Astrocyte (in vitro differentiated cells and primary cell): Measurements from ENCODE around the gene CHD5. TPM values are rescaled to one million over a fixed set of nuclear protein-coding genes. Genes with fewer than 3 reads are reported as not detected.

Experiments
- DNase-seq: peaks from one replicate; pipeline ENCODE4 v3.0.0-alpha.2; 2010; ENCODE audit warnings: low read depth
- FAIRE-seq: peaks from 2 replicates; lab custom pipeline; 2011; peaks lifted over from hg19 to GRCh38; lab: Jason Lieb, UNC
- H2AFZ ChIP-seq: 2 replicates; pipeline ENCODE4 v1.6.0; 2012; ENCODE audit warnings: low read depth, low read length, inconsistent platforms
- H3K27ac ChIP-seq: 2 replicates; pipeline ENCODE4 v1.5.1; 2011; ENCODE audit warnings: low read depth, low read length, inconsistent platforms
- H3K27me3 ChIP-seq: 2 replicates; pipeline ENCODE4 v1.6.0; 2011; ENCODE audit warnings: low read length, inconsistent platforms; ENCODE audit not compliant: insufficient read depth
- H3K36me3 ChIP-seq: 2 replicates; pipeline ENCODE4 v1.5.1; 2011; ENCODE audit warnings: low read length, inconsistent platforms; ENCODE audit not compliant: insufficient read depth
- H3K4me1 ChIP-seq: 2 replicates; pipeline ENCODE4 v1.5.1; 2011; ENCODE audit warnings: low read length, inconsistent platforms; ENCODE audit not compliant: insufficient read depth
- H3K4me2 ChIP-seq: 2 replicates; pipeline ENCODE4 v1.6.0; 2012; ENCODE audit warnings: low read length, inconsistent platforms
- H3K4me3 ChIP-seq: 2 replicates; pipeline ENCODE4 v1.5.1; 2011; ENCODE audit warnings: low read depth, mild to moderate bottlenecking, low read length, inconsistent platforms; ENCODE audit not compliant: insufficient read depth
- H3K79me2 ChIP-seq: 2 replicates; pipeline ENCODE4 v1.6.0; 2012; ENCODE audit warnings: mild to moderate bottlenecking, low read length, inconsistent platforms; ENCODE audit not compliant: insufficient read depth
- H3K9ac ChIP-seq: 2 replicates; pipeline ENCODE4 v1.6.0; 2012; ENCODE audit warnings: mild to moderate bottlenecking, low read length, inconsistent platforms
- H3K9me3 ChIP-seq: 2 replicates; pipeline ENCODE4 v1.5.1; 2012; ENCODE audit warnings: low read depth, mild to moderate bottlenecking, low read length, inconsistent platforms; ENCODE audit not compliant: insufficient read depth
- H4K20me1 ChIP-seq: 2 replicates; pipeline ENCODE4 v1.6.0; 2012; ENCODE audit warnings: low read length, inconsistent platforms; ENCODE audit not compliant: insufficient read depth
- H3K27ac Mint-ChIP-seq: one replicate; pipeline ENCODE4 v1.8.0; 2021; ENCODE audit warnings: mild to moderate bottlenecking, mixed read lengths; ENCODE audit not compliant: unreplicated experiment
- H3K27me3 Mint-ChIP-seq: one replicate; pipeline ENCODE4 v1.8.0; 2021; ENCODE audit warnings: low read depth, mixed read lengths; ENCODE audit not compliant: unreplicated experiment
- H3K36me3 Mint-ChIP-seq: one replicate; pipeline ENCODE4 v1.8.0; 2021; ENCODE audit warnings: low read depth, mixed read lengths; ENCODE audit not compliant: unreplicated experiment
- H3K4me1 Mint-ChIP-seq: one replicate; pipeline ENCODE4 v1.8.0; 2021; ENCODE audit warnings: low read depth, mixed read lengths; ENCODE audit not compliant: unreplicated experiment
- H3K4me3 Mint-ChIP-seq: one replicate; pipeline ENCODE4 v1.8.0; 2021; ENCODE audit warnings: mild to moderate bottlenecking, moderate library complexity, mixed read lengths; ENCODE audit not compliant: unreplicated experiment
- H3K9me3 Mint-ChIP-seq: one replicate; pipeline ENCODE4 v1.8.0; 2021; ENCODE audit warnings: mild to moderate bottlenecking, mixed read lengths; ENCODE audit not compliant: unreplicated experiment
- EZH2 ChIP-seq: IDR thresholded peaks from 2 replicates; pipeline ENCODE4 v1.6.1; 2012; ENCODE audit warnings: mild to moderate bottlenecking, low read length, inconsistent platforms; ENCODE audit not compliant: insufficient read depth
- total RNA-seq: library from RNA; stranded (reverse); gene quantifications from 2 replicates; pipeline ENCODE4 v1.2.1, GENCODE V29; 2021
- TF ChIP-seq, protein P1 (sequence below): IDR thresholded peaks from 2 replicates; pipeline ENCODE4 v1.5.1; 2011; ENCODE audit warnings: low read depth, mild to moderate bottlenecking, inconsistent platforms, low read length, moderate library complexity; ENCODE audit not compliant: insufficient read depth

CHD5 gene
- total RNA-seq, 1 donor from 2014 or later, result 0.18 TPM

DNA sequence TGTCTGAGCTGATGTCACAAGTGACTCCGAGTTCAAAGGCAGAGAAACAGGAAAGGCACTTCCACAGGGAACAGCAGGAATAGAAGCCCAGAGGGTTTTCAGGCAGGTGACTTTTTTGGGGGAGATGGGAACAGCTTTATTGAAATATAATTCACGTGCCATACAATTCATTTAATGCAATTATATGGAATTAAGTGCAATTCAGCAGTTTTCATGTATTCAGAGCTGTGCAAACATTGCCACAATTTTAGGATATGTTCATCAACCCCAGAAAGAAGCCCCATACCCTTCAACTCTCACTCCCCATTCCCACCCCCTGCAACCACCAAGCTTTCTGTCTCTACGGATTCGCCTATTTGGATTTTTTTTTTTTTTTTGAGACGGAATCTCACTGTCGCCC, 117.5 kb downstream of the CHD5 start:
- Histone ChIP-seq H3K4me3 (no peak overlapping the region), H3K27me3 (no peaks in the 10 kb centered on the region), H3K4me1 (peaks cover 7% of the 10 kb centered on the region), H3K27ac (no peak overlapping the region), H3K9me3 (no peaks in the 10 kb centered on the region), H3K9ac (no peak overlapping the region), H2AFZ (no peak overlapping the region), H4K20me1 (no peaks in the 10 kb centered on the region), H3K36me3 (no peaks in the 10 kb centered on the region), H3K79me2 (no peaks in the 10 kb centered on the region), H3K4me2 (no peak overlapping the region)
- DNase-seq, result no peak
- TF ChIP-seq, protein P1, sequence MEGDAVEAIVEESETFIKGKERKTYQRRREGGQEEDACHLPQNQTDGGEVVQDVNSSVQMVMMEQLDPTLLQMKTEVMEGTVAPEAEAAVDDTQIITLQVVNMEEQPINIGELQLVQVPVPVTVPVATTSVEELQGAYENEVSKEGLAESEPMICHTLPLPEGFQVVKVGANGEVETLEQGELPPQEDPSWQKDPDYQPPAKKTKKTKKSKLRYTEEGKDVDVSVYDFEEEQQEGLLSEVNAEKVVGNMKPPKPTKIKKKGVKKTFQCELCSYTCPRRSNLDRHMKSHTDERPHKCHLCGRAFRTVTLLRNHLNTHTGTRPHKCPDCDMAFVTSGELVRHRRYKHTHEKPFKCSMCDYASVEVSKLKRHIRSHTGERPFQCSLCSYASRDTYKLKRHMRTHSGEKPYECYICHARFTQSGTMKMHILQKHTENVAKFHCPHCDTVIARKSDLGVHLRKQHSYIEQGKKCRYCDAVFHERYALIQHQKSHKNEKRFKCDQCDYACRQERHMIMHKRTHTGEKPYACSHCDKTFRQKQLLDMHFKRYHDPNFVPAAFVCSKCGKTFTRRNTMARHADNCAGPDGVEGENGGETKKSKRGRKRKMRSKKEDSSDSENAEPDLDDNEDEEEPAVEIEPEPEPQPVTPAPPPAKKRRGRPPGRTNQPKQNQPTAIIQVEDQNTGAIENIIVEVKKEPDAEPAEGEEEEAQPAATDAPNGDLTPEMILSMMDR, result no peak
- TF ChIP-seq EZH2, result no peak
- no peaks in the 10 kb centered on the region for H3K4me1 Mint-ChIP-seq
- H3K27ac Mint-ChIP-seq, result no peak overlapping the region
- peaks cover 44% of the 10 kb centered on the region for H3K27me3 Mint-ChIP-seq
- no peaks in the 10 kb centered on the region for H3K36me3 Mint-ChIP-seq
- H3K4me3 Mint-ChIP-seq, result no peak overlapping the region
- no peaks in the 10 kb centered on the region for H3K9me3 Mint-ChIP-seq
- FAIRE-seq, result no peak

DNA sequence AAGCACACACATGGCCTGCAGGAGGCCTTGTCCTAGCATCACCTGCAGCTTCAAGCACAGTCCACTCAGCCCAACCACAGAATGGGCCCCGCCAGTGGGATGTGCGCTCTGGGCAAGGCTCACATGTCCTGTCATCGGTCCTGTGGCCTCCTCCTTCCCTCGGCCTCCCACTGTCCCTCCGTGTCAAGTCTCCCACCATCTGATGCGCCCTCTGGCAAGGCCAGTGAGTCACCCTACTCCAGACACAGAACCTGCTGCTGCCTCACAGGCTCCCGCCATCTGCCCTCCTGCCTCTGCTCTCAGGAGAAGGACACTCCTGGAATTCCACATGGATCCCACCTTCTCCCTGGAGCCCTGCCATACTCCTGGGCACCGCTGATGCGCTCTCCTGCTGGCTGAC, 120.3 kb downstream of the CHD5 start:
- FAIRE-seq (no peak), DNase-seq (no peak)
- H4K20me1 ChIP-seq, result no peaks in the 10 kb centered on the region
- no peak overlapping the region for H3K4me3 Mint-ChIP-seq
- H3K9me3 Mint-ChIP-seq, result no peaks in the 10 kb centered on the region
- H3K27me3 ChIP-seq, result peaks cover 1% of the 10 kb centered on the region
- H3K9me3 ChIP-seq, result no peaks in the 10 kb centered on the region
- no peaks in the 10 kb centered on the region for H3K36me3 ChIP-seq
- H3K9ac ChIP-seq, result no peak overlapping the region
- H3K4me1 Mint-ChIP-seq, result no peaks in the 10 kb centered on the region
- no peaks in the 10 kb centered on the region for H3K36me3 Mint-ChIP-seq
- peaks cover 7% of the 10 kb centered on the region for H3K4me1 ChIP-seq
- no peak overlapping the region for H3K27ac ChIP-seq
- no peak overlapping the region for H3K4me2 ChIP-seq
- no peak overlapping the region for H2AFZ ChIP-seq
- peaks cover 47% of the 10 kb centered on the region for H3K27me3 Mint-ChIP-seq
- no peaks in the 10 kb centered on the region for H3K79me2 ChIP-seq
- H3K4me3 ChIP-seq, result no peak overlapping the region
- TF ChIP-seq, protein P1, result no peak
- TF ChIP-seq EZH2, result no peak
- H3K27ac Mint-ChIP-seq, result no peak overlapping the region

GRCh38 chr1:6057170-6057845, 122.8 kb downstream of the CHD5 start:
- H3K9me3 ChIP-seq, result no peaks in the 10 kb centered on the region
- no peak overlapping the region for H3K4me2 ChIP-seq
- H3K27me3 ChIP-seq, result peaks cover 5% of the 10 kb centered on the region
- H3K36me3 ChIP-seq, result no peaks in the 10 kb centered on the region
- Mint-ChIP-seq H3K36me3 (no peaks in the 10 kb centered on the region), H3K9me3 (no peaks in the 10 kb centered on the region), H3K27ac (no peak overlapping the region), H3K4me1 (peaks cover 1% of the 10 kb centered on the region), H3K4me3 (no peak overlapping the region), H3K27me3 (peaks cover 54% of the 10 kb centered on the region)
- TF ChIP-seq, protein P1, result no peak
- TF ChIP-seq EZH2, result no peak
- H3K27ac ChIP-seq, result no peak overlapping the region
- peaks cover 7% of the 10 kb centered on the region for H3K4me1 ChIP-seq
- FAIRE-seq, result no peak
- DNase-seq, result no peak
- peaks cover 4% of the 10 kb centered on the region for H4K20me1 ChIP-seq
- no peak overlapping the region for H2AFZ ChIP-seq
- H3K9ac ChIP-seq, result no peak overlapping the region
- H3K79me2 ChIP-seq, result no peaks in the 10 kb centered on the region
- H3K4me3 ChIP-seq, result no peak overlapping the region
